DND-41 (cell line): ENCODE results near the gene GLDN.

Source experiments
- ATAC-seq: fragments of 200-7000 bp; cut with Tn5 transposase; 3 replicates; pipeline ENCODE4 v1.9.1; 2021; ENCODE audit warnings: low read depth; ENCODE audit not compliant: insufficient read depth
- DNase-seq: peaks from one replicate; pipeline ENCODE4 v3.0.0-alpha.2; 2020
- H2AFZ ChIP-seq: 2 replicates; pipeline ENCODE4 v1.6.0; 2012; ENCODE audit warnings: low read depth, low read length
- H3K27ac ChIP-seq: 2 replicates; pipeline ENCODE4 v1.5.1; 2012; ENCODE audit warnings: low read length, inconsistent platforms
- H3K27me3 ChIP-seq: fragments of 200-600 bp; sonication (generic); 2 replicates; pipeline ENCODE4 v1.6.0; 2012; ENCODE audit warnings: low read length, mild to moderate bottlenecking, inconsistent platforms; ENCODE audit not compliant: insufficient read depth, poor library complexity
- H3K36me3 ChIP-seq: 2 replicates; pipeline ENCODE4 v1.5.1; 2012; ENCODE audit warnings: low read length, inconsistent platforms; ENCODE audit not compliant: insufficient read depth
- H3K4me1 ChIP-seq: 2 replicates; pipeline ENCODE4 v1.5.1; 2012; ENCODE audit warnings: mild to moderate bottlenecking, low read length; ENCODE audit not compliant: insufficient read depth
- H3K4me2 ChIP-seq: 2 replicates; pipeline ENCODE4 v1.6.0; 2012; ENCODE audit warnings: mild to moderate bottlenecking, moderate library complexity, low read length, inconsistent platforms; ENCODE audit not compliant: insufficient read depth
- H3K4me3 ChIP-seq, 2 experiments: fragments of 200-600 bp in 1 of 2; shearing (Covaris generic) in 1 of 2; 2 replicates each; pipeline ENCODE4 v1.5.1; 2012 to 2016; ENCODE audit warnings: inconsistent platforms in 2 of 2, low read length in 2 of 2, mild to moderate bottlenecking in 2 of 2, low read depth in 1 of 2, moderate library complexity in 1 of 2
- H3K79me2 ChIP-seq: 2 replicates; pipeline ENCODE4 v1.6.0; 2012; ENCODE audit warnings: low read length, inconsistent platforms; ENCODE audit not compliant: insufficient read depth
- H3K9ac ChIP-seq: 2 replicates; pipeline ENCODE4 v1.6.0; 2012; ENCODE audit warnings: low read depth, mild to moderate bottlenecking, inconsistent platforms, low read length, moderate library complexity
- H3K9me3 ChIP-seq: 2 replicates; pipeline ENCODE4 v1.5.1; 2012; ENCODE audit warnings: low read length, moderate library complexity, mild to moderate bottlenecking, inconsistent platforms; ENCODE audit not compliant: insufficient read depth, severe bottlenecking
- H4K20me1 ChIP-seq: 2 replicates; pipeline ENCODE4 v1.6.0; 2012; ENCODE audit warnings: low read length; ENCODE audit not compliant: insufficient read depth
- EZH2 ChIP-seq: IDR thresholded peaks from 3 replicates; pipeline ENCODE4 v1.6.1; 2012; ENCODE audit warnings: borderline replicate concordance, low read depth, mild to moderate bottlenecking, moderate library complexity, low read length, inconsistent platforms; ENCODE audit not compliant: severe bottlenecking
- TF ChIP-seq, protein P1 (sequence below): IDR thresholded peaks from 2 replicates; pipeline ENCODE4 v1.5.1; 2012; ENCODE audit warnings: borderline replicate concordance, low read length, moderate library complexity, mild to moderate bottlenecking; ENCODE audit not compliant: poor library complexity, severe bottlenecking; ENCODE audit errors: extremely low read depth

Gene GLDN

DNA sequence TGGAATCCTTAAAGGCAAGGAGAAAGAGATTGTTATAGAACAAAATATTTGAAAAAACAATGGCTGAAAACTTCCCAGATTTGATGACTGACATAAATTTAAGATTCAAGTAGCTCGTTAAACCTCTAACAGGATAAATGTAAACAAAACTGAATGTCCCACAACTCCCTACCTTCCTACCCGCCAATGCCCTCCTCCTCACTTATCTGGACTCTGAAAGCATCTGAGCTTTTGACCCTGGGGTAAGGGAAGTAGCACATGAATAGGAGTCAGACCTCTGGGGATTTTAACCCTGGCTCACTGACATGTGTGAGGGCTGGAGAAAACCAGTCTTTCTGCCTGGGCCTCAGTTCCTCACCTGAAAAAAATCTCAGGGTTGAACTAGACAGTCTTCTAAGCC is 29.9 kb upstream of the GLDN start:
- H3K9me3 ChIP-seq, result no peaks in the 10 kb centered on the region
- no peak for DNase-seq
- no peaks in the 10 kb centered on the region for H3K79me2 ChIP-seq
- H3K36me3 ChIP-seq, result no peaks in the 10 kb centered on the region
- H3K4me2 ChIP-seq, result no peak overlapping the region
- H2AFZ ChIP-seq, result no peak overlapping the region
- no peak overlapping the region for H3K4me3 ChIP-seq
- no peaks in the 10 kb centered on the region for H4K20me1 ChIP-seq
- peaks cover 3% of the 10 kb centered on the region for H3K27me3 ChIP-seq
- H3K4me1 ChIP-seq, result no peaks in the 10 kb centered on the region
- no peak overlapping the region for H3K27ac ChIP-seq
- no peak for TF ChIP-seq EZH2
- TF ChIP-seq, protein P1, sequence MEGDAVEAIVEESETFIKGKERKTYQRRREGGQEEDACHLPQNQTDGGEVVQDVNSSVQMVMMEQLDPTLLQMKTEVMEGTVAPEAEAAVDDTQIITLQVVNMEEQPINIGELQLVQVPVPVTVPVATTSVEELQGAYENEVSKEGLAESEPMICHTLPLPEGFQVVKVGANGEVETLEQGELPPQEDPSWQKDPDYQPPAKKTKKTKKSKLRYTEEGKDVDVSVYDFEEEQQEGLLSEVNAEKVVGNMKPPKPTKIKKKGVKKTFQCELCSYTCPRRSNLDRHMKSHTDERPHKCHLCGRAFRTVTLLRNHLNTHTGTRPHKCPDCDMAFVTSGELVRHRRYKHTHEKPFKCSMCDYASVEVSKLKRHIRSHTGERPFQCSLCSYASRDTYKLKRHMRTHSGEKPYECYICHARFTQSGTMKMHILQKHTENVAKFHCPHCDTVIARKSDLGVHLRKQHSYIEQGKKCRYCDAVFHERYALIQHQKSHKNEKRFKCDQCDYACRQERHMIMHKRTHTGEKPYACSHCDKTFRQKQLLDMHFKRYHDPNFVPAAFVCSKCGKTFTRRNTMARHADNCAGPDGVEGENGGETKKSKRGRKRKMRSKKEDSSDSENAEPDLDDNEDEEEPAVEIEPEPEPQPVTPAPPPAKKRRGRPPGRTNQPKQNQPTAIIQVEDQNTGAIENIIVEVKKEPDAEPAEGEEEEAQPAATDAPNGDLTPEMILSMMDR, result no peak
- no peak overlapping the region for H3K9ac ChIP-seq
- no peak for ATAC-seq

DNA sequence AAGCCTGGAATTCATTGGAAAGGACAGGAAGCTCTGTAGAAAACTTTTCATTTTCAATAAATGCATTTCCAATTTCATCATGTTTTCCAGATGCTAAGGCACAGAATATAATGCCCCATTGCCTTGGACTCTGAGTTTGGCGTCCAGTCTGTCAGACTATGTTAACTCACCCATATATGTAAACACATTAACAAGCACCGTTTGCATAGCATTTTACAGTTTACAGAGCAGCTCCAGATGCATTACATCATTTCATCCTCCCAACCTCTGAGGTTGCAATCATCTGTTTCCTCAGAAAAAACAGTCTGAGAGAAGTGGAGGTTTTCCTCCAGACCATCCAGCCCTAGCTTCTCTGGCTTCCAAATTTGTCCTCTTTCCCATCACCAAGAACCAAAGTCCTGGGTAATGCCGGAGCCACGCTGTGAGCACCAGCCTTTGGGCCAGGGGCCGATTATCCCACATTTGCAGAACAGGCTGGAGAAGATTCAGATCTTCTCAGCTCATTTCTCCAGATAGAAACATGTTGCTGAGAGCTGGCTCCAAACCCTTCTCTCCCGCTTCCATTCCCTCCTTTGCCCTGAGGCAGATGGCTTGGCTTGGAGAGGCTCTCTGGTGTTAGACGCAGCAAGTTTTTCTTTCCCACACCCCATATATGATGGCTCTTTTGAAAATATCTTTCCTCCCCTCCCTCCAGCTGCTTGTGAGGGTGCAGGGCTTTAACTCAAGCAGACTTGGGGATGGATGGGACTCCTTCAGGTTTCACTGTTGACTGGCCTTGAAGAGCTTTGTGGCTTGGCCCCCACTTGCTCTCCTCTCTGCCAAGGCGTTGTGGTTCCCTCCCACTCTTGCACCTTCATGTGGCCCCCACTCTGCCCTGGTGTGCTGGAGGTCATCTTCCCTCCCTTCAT is 29.0 kb upstream of the GLDN start:
- Histone ChIP-seq H3K9ac (no peak overlapping the region), H3K36me3 (no peaks in the 10 kb centered on the region), H3K9me3 (no peaks in the 10 kb centered on the region), H3K27ac (no peak overlapping the region), H4K20me1 (no peaks in the 10 kb centered on the region), H3K27me3 (peaks cover 3% of the 10 kb centered on the region), H3K4me1 (no peaks in the 10 kb centered on the region), H3K79me2 (no peaks in the 10 kb centered on the region), H2AFZ (no peak overlapping the region), H3K4me3 (no peak overlapping the region), H3K4me2 (no peak overlapping the region)
- TF ChIP-seq, protein P1, result no peak
- no peak for TF ChIP-seq EZH2
- ATAC-seq (no peak), DNase-seq (no peak)

- no peak for TF ChIP-seq EZH2
- TF ChIP-seq, protein P1, result no peak
- Histone ChIP-seq H3K4me1 (no peaks in the 10 kb centered on the region), H3K79me2 (no peaks in the 10 kb centered on the region), H3K9ac (no peak overlapping the region), H2AFZ (no peak overlapping the region), H3K36me3 (no peaks in the 10 kb centered on the region), H4K20me1 (no peaks in the 10 kb centered on the region), H3K4me2 (no peak overlapping the region), H3K4me3 (no peak overlapping the region), H3K27me3 (peaks cover 3% of the 10 kb centered on the region), H3K27ac (no peak overlapping the region), H3K9me3 (no peaks in the 10 kb centered on the region)
- DNase-seq (no peak), ATAC-seq (no peak)
Observed at GRCh38 chr15:51313074-51313393, 28.4 kb upstream of the GLDN start.
